ENCODE results near the gene MRPS31. TPM values are rescaled to one million over a fixed set of nuclear protein-coding genes. Genes with fewer than 3 reads are reported as not detected.

MRPS31 gene
- polyA plus RNA-seq, 1 of the 3 experiments (the other 2 are of a cell fraction), result 13.3 TPM

- TF ChIP-seq MAX (IDR thresholded peaks at IDR 0.05; ENCODE audit: low read depth) (no peak), YY1 (IDR thresholded peaks at IDR 0.05; ENCODE audit: low read depth) (no peak), EP300 (IDR thresholded peaks at IDR 0.05; ENCODE audit: borderline replicate concordance in 1 of 2, low read depth in 1 of 2, low read length in 1 of 2) (no peak), USF2 (IDR thresholded peaks at IDR 0.05; ENCODE audit: borderline replicate concordance, low read depth, low read length) (no peak), TAF1 (IDR thresholded peaks at IDR 0.05; ENCODE audit: borderline replicate concordance, low read depth, low read length) (no peak), ELF1 (IDR thresholded peaks at IDR 0.05) (no peak), RAD21 (IDR thresholded peaks at IDR 0.05; ENCODE audit: low read length) (no peak), TCF12 (IDR thresholded peaks at IDR 0.05) (no peak), NRF1 (IDR thresholded peaks at IDR 0.05; ENCODE audit: low read depth, low read length) (no peak), RFX5 (IDR thresholded peaks at IDR 0.05; ENCODE audit: low read length) (no peak), USF1 (IDR thresholded peaks at IDR 0.05; ENCODE audit: borderline replicate concordance, low read depth) (no peak), FOXJ3 (CRISPR knock-in tag; IDR thresholded peaks at IDR 0.05) (no peak), EZH2phosphoT487 (IDR thresholded peaks at IDR 0.05; ENCODE audit: borderline replicate concordance, low read depth) (no peak), FOSL2 (IDR thresholded peaks at IDR 0.05; ENCODE audit: borderline replicate concordance, low read depth) (no peak), RCOR1 (IDR thresholded peaks at IDR 0.05; ENCODE audit: low read length) (no peak), GATA2 (CRISPR knock-in tag; IDR thresholded peaks at IDR 0.05) (no peak), POLR2AphosphoS5 (IDR thresholded peaks at IDR 0.05; ENCODE audit: low read depth, low read length) (no peak), TEAD4 (IDR thresholded peaks at IDR 0.05; ENCODE audit: borderline replicate concordance, insufficient read depth) (no peak), FOXM1 (IDR thresholded peaks at IDR 0.05; ENCODE audit: low read depth) (no peak), GABPA (IDR thresholded peaks at IDR 0.05; ENCODE audit: low read depth) (no peak)
- WGBS (ENCODE audit: low lambda C conversion rate), result 92% methylated on average over 4 of the region's 4 CpGs
- DNase-seq, result no peak
- ChIA-PET POLR2A (no interaction called here), CTCF (no interaction called here)
- no peaks in the 10 kb centered on the region for H3F3A ChIP-seq (replicated peaks; ENCODE audit: insufficient read depth)
- no peak overlapping the region for H3K27ac ChIP-seq (ENCODE audit: low read depth in 2 of 2, low read length in 1 of 2)
- no peaks in the 10 kb centered on the region for H3K4me1 ChIP-seq (ENCODE audit: control insufficient read depth in 1 of 2, insufficient read depth in 2 of 2, low read depth in 1 of 2, low read length in 1 of 2)
- H4K20me1 ChIP-seq (ENCODE audit: insufficient read depth), result no peaks in the 10 kb centered on the region
- H3K27me3 ChIP-seq (ENCODE audit: insufficient read depth), result no peaks in the 10 kb centered on the region
- no peaks in the 10 kb centered on the region for H3K9me3 ChIP-seq
- no peak overlapping the region for H3K9ac ChIP-seq
- H3K4me2 ChIP-seq, result no peak overlapping the region
- no peaks in the 10 kb centered on the region for H3K79me2 ChIP-seq (ENCODE audit: insufficient read depth)
- no peak overlapping the region for H2AFZ ChIP-seq (ENCODE audit: low read depth)
- H3K4me3 ChIP-seq (ENCODE audit: low read depth in 2 of 2, low read length in 1 of 2), result no peak overlapping the region
- peaks cover 28 to 41% of the 10 kb centered on the region in 2 experiments for H3K36me3 ChIP-seq (replicated peaks in 1 of 2; ENCODE audit: control insufficient read depth in 1 of 2, insufficient read depth in 2 of 2, low read length in 1 of 2)
- no peaks in the 10 kb centered on the region for H3K9me2 ChIP-seq
These were observed 41.1 kb upstream of the MRPS31 start for GRCh38 chr13:40812102-40812501.
